OCI-LY3 (cell line): ENCODE data around the gene SLC25A45.

Source experiments
- CTCF ChIP-seq: fragments of 200-600, 300-600 bp; sonication (generic); IDR thresholded peaks from 2 replicates; pipeline ENCODE4 v1.5.1; 2014; ENCODE audit warnings: antibody characterized with exemption, low read length, low read depth
- EZH2phosphoT487 ChIP-seq: fragments of 200-600 bp; shearing (Covaris generic); IDR thresholded peaks from 2 replicates; pipeline ENCODE4 v1.6.1; 2018; ENCODE audit warnings: antibody characterized with exemption, mixed run types, low read depth

GRCh38 chr11:65426839-65427690 is 44.6 kb upstream of the SLC25A45 start:
- TF ChIP-seq EZH2phosphoT487 (no peak), CTCF (no peak)
